Measurements from ENCODE around the gene RIPPLY2. TPM values are rescaled to one million over a fixed set of nuclear protein-coding genes. Genes with fewer than 3 reads are reported as not detected.

Gene RIPPLY2
- polyA plus RNA-seq, 3 donors, result not detected

DNA sequence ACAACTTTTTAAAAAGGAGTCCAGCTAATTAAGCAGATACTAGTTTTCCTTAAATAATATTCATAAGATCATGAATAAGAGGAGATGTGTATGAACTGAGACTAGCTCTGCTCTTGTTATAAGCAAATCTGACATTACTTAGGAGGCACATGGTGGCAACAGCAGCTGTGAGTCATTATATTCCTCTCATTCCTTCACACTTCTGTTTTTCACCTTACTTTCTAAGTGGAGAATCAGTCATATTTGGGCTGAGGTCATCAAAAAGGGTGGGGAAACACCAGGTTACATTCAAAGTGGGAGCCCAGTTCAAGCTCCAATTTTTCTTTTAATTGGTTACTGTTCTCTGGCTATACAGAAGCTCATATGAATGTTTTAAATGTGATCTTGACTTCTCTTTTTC is 6.0 kb upstream of the RIPPLY2 start:
- peaks cover 16 to 25% of the 10 kb centered on the region in 2 donors for H3K27me3 ChIP-seq (ENCODE audit: control insufficient read depth in 2 of 2, insufficient read depth in 2 of 2, low read length in 2 of 2)
- H2AFZ ChIP-seq (ENCODE audit: insufficient read depth, low read depth, low read length, poor library complexity, severe bottlenecking), result no peak overlapping the region
- peaks cover 3% of the 10 kb centered on the region for H3K4me1 Mint-ChIP-seq
- no peak overlapping the region for H3K27ac Mint-ChIP-seq
- no peak overlapping the region for H3K27ac ChIP-seq (ENCODE audit: low read depth in 1 of 2, low read length in 2 of 2)
- intact Hi-C loops (cut with micrococcal nuclease), result no loop called here
- H4K20me1 ChIP-seq (ENCODE audit: insufficient read depth, low read length), result no peaks in the 10 kb centered on the region
- H3K27me3 Mint-ChIP-seq (ENCODE audit: low read depth in 3 of 3), result peaks cover 9 to 26% (median 19%) of the 10 kb centered on the region in 3 donors
- no peak overlapping the region for H3K4me3 ChIP-seq (replicated peaks in 1 of 3; ENCODE audit: low read depth in 2 of 3, low read length in 3 of 3)
- TF ChIP-seq, protein P1, sequence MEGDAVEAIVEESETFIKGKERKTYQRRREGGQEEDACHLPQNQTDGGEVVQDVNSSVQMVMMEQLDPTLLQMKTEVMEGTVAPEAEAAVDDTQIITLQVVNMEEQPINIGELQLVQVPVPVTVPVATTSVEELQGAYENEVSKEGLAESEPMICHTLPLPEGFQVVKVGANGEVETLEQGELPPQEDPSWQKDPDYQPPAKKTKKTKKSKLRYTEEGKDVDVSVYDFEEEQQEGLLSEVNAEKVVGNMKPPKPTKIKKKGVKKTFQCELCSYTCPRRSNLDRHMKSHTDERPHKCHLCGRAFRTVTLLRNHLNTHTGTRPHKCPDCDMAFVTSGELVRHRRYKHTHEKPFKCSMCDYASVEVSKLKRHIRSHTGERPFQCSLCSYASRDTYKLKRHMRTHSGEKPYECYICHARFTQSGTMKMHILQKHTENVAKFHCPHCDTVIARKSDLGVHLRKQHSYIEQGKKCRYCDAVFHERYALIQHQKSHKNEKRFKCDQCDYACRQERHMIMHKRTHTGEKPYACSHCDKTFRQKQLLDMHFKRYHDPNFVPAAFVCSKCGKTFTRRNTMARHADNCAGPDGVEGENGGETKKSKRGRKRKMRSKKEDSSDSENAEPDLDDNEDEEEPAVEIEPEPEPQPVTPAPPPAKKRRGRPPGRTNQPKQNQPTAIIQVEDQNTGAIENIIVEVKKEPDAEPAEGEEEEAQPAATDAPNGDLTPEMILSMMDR (IDR thresholded peaks at IDR 0.05), result no peak
- peak in 2 of 3 donors; percentile 16 to 59 for DNase-seq
- no peaks in the 10 kb centered on the region for H3K36me3 ChIP-seq (replicated peaks in 1 of 2; ENCODE audit: control insufficient read depth in 1 of 2, insufficient read depth in 2 of 2, low read length in 2 of 2)
- H3K4me3 Mint-ChIP-seq, result no peak overlapping the region
- H3K4me1 ChIP-seq (ENCODE audit: control insufficient read depth in 1 of 2, insufficient read depth in 2 of 2, low read length in 2 of 2), result no peaks in the 10 kb centered on the region
- no peaks in the 10 kb centered on the region for H3K9me3 ChIP-seq (replicated peaks in 1 of 2; ENCODE audit: control insufficient read depth in 1 of 2, insufficient read depth in 1 of 2, low read length in 2 of 2)
- peaks cover 0 to 4% (median 2%) of the 10 kb centered on the region in 7 donors for H3K9me3 Mint-ChIP-seq
- no peaks in the 10 kb centered on the region for H3K79me2 ChIP-seq (ENCODE audit: insufficient read depth, low read length)
- H3K9ac ChIP-seq (ENCODE audit: insufficient read depth, low read length, poor library complexity, severe bottlenecking), result no peak overlapping the region
- H3K4me2 ChIP-seq (replicated peaks; ENCODE audit: extremely low read depth, low read length, poor library complexity, severe bottlenecking), result no peak overlapping the region
- no peaks in the 10 kb centered on the region for H3K36me3 Mint-ChIP-seq

DNA sequence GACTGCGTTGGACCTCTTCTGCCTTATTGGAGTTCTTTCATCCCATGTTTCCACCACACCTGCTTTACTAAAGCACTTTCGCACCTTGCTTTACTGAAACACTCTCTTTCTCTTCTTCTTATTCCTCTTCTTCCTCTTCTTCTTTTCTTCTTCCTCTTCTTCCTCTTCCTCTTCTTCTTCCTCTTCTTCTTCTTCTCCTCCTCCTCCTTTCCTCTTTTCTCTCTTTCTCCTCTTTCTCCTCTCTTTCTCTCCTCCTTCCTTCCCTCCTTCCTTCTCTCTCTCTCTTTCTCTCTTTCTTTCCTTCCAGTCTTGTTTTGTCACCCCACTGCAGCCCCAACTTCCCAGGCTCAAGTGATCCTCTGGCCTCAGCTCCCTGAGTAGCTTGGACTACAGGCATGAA is 4.0 kb upstream of the RIPPLY2 start:
- intact Hi-C loops (cut with micrococcal nuclease), result no loop called here
- Mint-ChIP-seq H3K36me3 (no peaks in the 10 kb centered on the region), H3K4me1 (peaks cover 14% of the 10 kb centered on the region), H3K27ac (no peak overlapping the region), H3K4me3 (peak overlapping the region in 1 of 2 donors; percentile 13), H3K27me3 (ENCODE audit: low read depth in 3 of 3) (peaks cover 26 to 46% (median 38%) of the 10 kb centered on the region in 3 donors), H3K9me3 (peaks cover 2 to 14% (median 3%) of the 10 kb centered on the region in 7 donors)
- H3K27ac ChIP-seq (ENCODE audit: low read depth in 1 of 2, low read length in 2 of 2), result no peak overlapping the region
- DNase-seq, result no peak
- no peak overlapping the region for H2AFZ ChIP-seq (ENCODE audit: insufficient read depth, low read depth, low read length, poor library complexity, severe bottlenecking)
- WGBS (ENCODE audit: insufficient coverage), result 92% methylated on average over 2 of the region's 2 CpGs
- H3K4me3 ChIP-seq (replicated peaks in 1 of 3; ENCODE audit: low read depth in 2 of 3, low read length in 3 of 3), result no peak overlapping the region
- H3K4me1 ChIP-seq (ENCODE audit: control insufficient read depth in 1 of 2, insufficient read depth in 2 of 2, low read length in 2 of 2), result peaks cover 10% of the 10 kb centered on the region in 2 donors
- no peaks in the 10 kb centered on the region for H3K36me3 ChIP-seq (replicated peaks in 1 of 2; ENCODE audit: control insufficient read depth in 1 of 2, insufficient read depth in 2 of 2, low read length in 2 of 2)
- no peak overlapping the region for H3K4me2 ChIP-seq (replicated peaks; ENCODE audit: extremely low read depth, low read length, poor library complexity, severe bottlenecking)
- H3K79me2 ChIP-seq (ENCODE audit: insufficient read depth, low read length), result no peaks in the 10 kb centered on the region
- H4K20me1 ChIP-seq (ENCODE audit: insufficient read depth, low read length), result no peaks in the 10 kb centered on the region
- H3K9ac ChIP-seq (ENCODE audit: insufficient read depth, low read length, poor library complexity, severe bottlenecking), result no peak overlapping the region
- peaks cover 0 to 13% of the 10 kb centered on the region in 2 donors for H3K9me3 ChIP-seq (replicated peaks in 1 of 2; ENCODE audit: control insufficient read depth in 1 of 2, insufficient read depth in 1 of 2, low read length in 2 of 2)
- peaks cover 34 to 45% of the 10 kb centered on the region in 2 donors for H3K27me3 ChIP-seq (ENCODE audit: control insufficient read depth in 2 of 2, insufficient read depth in 2 of 2, low read length in 2 of 2)
- TF ChIP-seq, protein P1 (IDR thresholded peaks at IDR 0.05), result no peak
